Measurements from ENCODE around the gene IGSF22.

Gene IGSF22

GRCh38 chr11:18770479-18771125 lies 44.6 kb upstream of the IGSF22 start:
- TF ChIP-seq, protein P1, sequence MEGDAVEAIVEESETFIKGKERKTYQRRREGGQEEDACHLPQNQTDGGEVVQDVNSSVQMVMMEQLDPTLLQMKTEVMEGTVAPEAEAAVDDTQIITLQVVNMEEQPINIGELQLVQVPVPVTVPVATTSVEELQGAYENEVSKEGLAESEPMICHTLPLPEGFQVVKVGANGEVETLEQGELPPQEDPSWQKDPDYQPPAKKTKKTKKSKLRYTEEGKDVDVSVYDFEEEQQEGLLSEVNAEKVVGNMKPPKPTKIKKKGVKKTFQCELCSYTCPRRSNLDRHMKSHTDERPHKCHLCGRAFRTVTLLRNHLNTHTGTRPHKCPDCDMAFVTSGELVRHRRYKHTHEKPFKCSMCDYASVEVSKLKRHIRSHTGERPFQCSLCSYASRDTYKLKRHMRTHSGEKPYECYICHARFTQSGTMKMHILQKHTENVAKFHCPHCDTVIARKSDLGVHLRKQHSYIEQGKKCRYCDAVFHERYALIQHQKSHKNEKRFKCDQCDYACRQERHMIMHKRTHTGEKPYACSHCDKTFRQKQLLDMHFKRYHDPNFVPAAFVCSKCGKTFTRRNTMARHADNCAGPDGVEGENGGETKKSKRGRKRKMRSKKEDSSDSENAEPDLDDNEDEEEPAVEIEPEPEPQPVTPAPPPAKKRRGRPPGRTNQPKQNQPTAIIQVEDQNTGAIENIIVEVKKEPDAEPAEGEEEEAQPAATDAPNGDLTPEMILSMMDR (IDR thresholded peaks at IDR 0.05; ENCODE audit: insufficient read depth, low read depth, low read length, missing control alignments) = no peak
- DNase-seq (ENCODE audit: low read depth) = no peak
- H3K4me3 ChIP-seq (ENCODE audit: low read depth, low read length) = no peak overlapping the region

DNA sequence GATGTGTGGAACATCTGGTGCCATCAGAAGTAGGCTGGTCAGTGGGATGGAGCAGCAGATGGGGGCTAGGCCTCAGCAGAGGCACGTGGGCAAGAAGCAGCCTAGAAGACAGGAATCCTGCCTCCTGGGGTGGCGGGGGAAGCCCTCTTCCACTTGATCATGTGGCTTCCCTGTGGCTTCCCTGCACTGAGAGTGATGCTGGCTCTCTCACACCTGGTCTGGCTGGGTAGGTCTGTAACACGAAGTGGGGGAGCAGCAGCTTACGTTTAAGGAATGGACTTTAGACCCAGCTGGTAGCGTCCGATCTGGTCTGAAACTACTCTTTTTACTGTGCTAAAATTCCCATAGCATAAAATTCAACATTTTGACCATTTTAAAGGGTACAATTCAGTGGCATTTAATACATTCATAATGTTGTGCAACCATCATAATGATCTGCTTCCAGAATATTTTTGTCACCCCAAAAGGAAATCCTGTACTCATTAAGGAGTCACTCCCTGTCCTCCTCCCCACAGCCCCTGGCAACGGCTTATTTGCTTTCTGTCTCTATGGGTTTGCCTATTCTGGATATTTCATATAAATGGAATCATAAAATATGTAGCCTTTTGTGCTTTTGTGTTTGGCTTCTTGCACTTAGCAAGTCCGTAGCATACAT lies 43.9 kb upstream of the IGSF22 start:
- peak; percentile 84 for DNase-seq (ENCODE audit: low read depth)
- H3K4me3 ChIP-seq (ENCODE audit: low read depth, low read length) = no peak overlapping the region
- TF ChIP-seq, protein P1 (IDR thresholded peaks at IDR 0.05; ENCODE audit: insufficient read depth, low read depth, low read length, missing control alignments) = no peak

DNA sequence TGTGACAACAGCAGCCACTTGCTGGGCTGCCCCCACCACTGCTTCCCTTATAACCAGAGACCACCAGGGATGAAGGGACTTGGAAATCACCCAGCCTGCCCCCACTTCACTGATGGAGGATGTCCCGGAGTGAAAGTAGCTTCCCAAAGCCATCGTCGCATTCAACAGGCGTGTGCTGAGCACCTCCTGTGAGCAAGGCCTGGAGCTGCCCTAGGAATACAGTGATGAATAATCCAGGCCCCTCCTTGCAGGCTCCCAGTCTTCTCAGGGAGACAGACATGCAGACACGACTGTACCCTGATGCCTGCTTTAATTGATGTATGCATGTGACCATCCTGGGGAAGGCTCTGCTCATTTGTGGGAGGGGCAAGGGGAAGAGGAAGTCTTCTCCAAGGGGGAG lies 43.0 kb upstream of the IGSF22 start:
- no peak for DNase-seq (ENCODE audit: low read depth)
- TF ChIP-seq, protein P1 (IDR thresholded peaks at IDR 0.05; ENCODE audit: insufficient read depth, low read depth, low read length, missing control alignments) = no peak
- no peak overlapping the region for H3K4me3 ChIP-seq (ENCODE audit: low read depth, low read length)

- H3K4me3 ChIP-seq (ENCODE audit: low read depth, low read length) = no peak overlapping the region
- DNase-seq (ENCODE audit: low read depth) = peak; percentile 88
- TF ChIP-seq, protein P1 (IDR thresholded peaks at IDR 0.05; ENCODE audit: insufficient read depth, low read depth, low read length, missing control alignments) = no peak
Observed at GRCh38 chr11:18768472-18768901, 42.5 kb upstream of the IGSF22 start.

DNA sequence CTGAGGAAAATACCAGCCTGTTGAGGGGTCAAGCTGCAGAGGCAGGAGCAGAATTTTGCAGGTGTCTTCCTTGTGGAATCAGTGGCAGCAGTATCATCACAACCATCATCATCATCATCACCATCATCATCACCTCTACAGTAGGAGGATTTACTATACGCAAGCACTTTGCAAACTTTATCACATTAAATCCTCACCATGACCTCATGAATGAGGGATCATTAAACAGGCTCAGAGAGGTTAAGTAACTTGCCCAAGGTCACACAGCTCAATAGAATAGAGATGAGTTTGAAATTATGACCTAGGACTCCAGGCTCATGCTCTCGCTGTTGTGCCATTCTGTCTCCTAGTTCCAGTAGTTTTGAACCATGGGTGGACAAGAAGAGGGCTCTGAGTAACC lies 40.0 kb upstream of the IGSF22 start:
- DNase-seq (ENCODE audit: low read depth) = no peak
- no peak overlapping the region for H3K4me3 ChIP-seq (ENCODE audit: low read depth, low read length)
- TF ChIP-seq, protein P1 (IDR thresholded peaks at IDR 0.05; ENCODE audit: insufficient read depth, low read depth, low read length, missing control alignments) = no peak

- H3K4me3 ChIP-seq (ENCODE audit: low read depth, low read length) = no peak overlapping the region
- DNase-seq (ENCODE audit: low read depth) = no peak
- TF ChIP-seq, protein P1 (IDR thresholded peaks at IDR 0.05; ENCODE audit: insufficient read depth, low read depth, low read length, missing control alignments) = no peak
Observed at GRCh38 chr11:18765554-18765953, 39.6 kb upstream of the IGSF22 start.

Measured in GM12865 (cell line).